ENCODE results near the gene ANAPC2. TPM values are rescaled to one million over a fixed set of nuclear protein-coding genes. Genes with fewer than 3 reads are reported as not detected.

The ANAPC2 gene
- total RNA-seq, 1 experiment from 2014 or later: 46.0 TPM

- H3K27ac ChIP-seq (ENCODE audit: low read length): peak overlapping the region; percentile 74
- H3K9me3 ChIP-seq (ENCODE audit: control insufficient read depth, insufficient read depth, low read depth, low read length): no peaks in the 10 kb centered on the region
- CTCF ChIA-PET: no interaction called here
- no peaks in the 10 kb centered on the region for H3K27me3 ChIP-seq (ENCODE audit: control insufficient read depth, insufficient read depth, low read length)
- TF ChIP-seq TCF7L2 (IDR thresholded peaks at IDR 0.05; ENCODE audit: low read depth, low read length) (no peak), POLR2AphosphoS5 (IDR thresholded peaks at IDR 0.05; ENCODE audit: low read depth, low read length) (no peak), SIN3A (IDR thresholded peaks at IDR 0.05; ENCODE audit: borderline replicate concordance, insufficient read depth, low read depth, low read length) (no peak), CTCF (IDR thresholded peaks at IDR 0.05) (no peak)
- TF ChIP-seq, protein P1, sequence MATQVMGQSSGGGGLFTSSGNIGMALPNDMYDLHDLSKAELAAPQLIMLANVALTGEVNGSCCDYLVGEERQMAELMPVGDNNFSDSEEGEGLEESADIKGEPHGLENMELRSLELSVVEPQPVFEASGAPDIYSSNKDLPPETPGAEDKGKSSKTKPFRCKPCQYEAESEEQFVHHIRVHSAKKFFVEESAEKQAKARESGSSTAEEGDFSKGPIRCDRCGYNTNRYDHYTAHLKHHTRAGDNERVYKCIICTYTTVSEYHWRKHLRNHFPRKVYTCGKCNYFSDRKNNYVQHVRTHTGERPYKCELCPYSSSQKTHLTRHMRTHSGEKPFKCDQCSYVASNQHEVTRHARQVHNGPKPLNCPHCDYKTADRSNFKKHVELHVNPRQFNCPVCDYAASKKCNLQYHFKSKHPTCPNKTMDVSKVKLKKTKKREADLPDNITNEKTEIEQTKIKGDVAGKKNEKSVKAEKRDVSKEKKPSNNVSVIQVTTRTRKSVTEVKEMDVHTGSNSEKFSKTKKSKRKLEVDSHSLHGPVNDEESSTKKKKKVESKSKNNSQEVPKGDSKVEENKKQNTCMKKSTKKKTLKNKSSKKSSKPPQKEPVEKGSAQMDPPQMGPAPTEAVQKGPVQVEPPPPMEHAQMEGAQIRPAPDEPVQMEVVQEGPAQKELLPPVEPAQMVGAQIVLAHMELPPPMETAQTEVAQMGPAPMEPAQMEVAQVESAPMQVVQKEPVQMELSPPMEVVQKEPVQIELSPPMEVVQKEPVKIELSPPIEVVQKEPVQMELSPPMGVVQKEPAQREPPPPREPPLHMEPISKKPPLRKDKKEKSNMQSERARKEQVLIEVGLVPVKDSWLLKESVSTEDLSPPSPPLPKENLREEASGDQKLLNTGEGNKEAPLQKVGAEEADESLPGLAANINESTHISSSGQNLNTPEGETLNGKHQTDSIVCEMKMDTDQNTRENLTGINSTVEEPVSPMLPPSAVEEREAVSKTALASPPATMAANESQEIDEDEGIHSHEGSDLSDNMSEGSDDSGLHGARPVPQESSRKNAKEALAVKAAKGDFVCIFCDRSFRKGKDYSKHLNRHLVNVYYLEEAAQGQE (IDR thresholded peaks at IDR 0.05; ENCODE audit: insufficient read depth in 1 of 2, low read depth in 2 of 2, low read length in 1 of 2): no peak
- peak overlapping the region; percentile 88 to 89 for H3K4me3 ChIP-seq (ENCODE audit: low read depth in 2 of 2, low read length in 2 of 2)
- ATAC-seq (peak; percentile 7), DNase-seq (ENCODE audit: low read depth, low spot score) (no peak)
- in situ Hi-C loops (cut with HindIII; ENCODE audit: low pct_unique_long_range_greater_than_20kb, low sequenced_read_pairs): no loop called here
- intact Hi-C loops (cut with micrococcal nuclease; ENCODE audit: unreplicated experiment): no loop called here
- no TSS peak for BruUV-seq (replicated peaks)
- POLR2A ChIA-PET: no interaction called here
- H3K36me3 ChIP-seq (ENCODE audit: control insufficient read depth, insufficient read depth, low read length): no peaks in the 10 kb centered on the region; the same call in 1 of the 2 replicates
- H3K4me1 ChIP-seq (ENCODE audit: control insufficient read depth, insufficient read depth, low read length): peaks cover 23% of the 10 kb centered on the region
Observed at GRCh38 chr9:137188086-137188489, 272 bp downstream of the ANAPC2 start.

GRCh38 chr9:137187386-137187785, 974 bp downstream of the ANAPC2 start:
- POLR2A ChIA-PET: no interaction called here
- TF ChIP-seq POLR2AphosphoS5 (IDR thresholded peaks at IDR 0.05; ENCODE audit: low read depth, low read length) (no peak), TCF7L2 (IDR thresholded peaks at IDR 0.05; ENCODE audit: low read depth, low read length) (no peak)
- in situ Hi-C loops (cut with HindIII; ENCODE audit: low pct_unique_long_range_greater_than_20kb, low sequenced_read_pairs): no loop called here

GRCh38 chr9:137186385-137186784, 2.0 kb downstream of the ANAPC2 start:
- intact Hi-C loops (cut with micrococcal nuclease; ENCODE audit: unreplicated experiment) (no loop called here), in situ Hi-C loops (cut with HindIII; ENCODE audit: low pct_unique_long_range_greater_than_20kb, low sequenced_read_pairs) (no loop called here)
- CTCF ChIA-PET: no interaction called here

More at GRCh38 chr9:137187386-137187785, 974 bp downstream of the ANAPC2 start:
- ATAC-seq (no peak), DNase-seq (ENCODE audit: low read depth, low spot score) (no peak)
- no peaks in the 10 kb centered on the region for H3K9me3 ChIP-seq (ENCODE audit: control insufficient read depth, insufficient read depth, low read depth, low read length)
- H3K27ac ChIP-seq (ENCODE audit: low read length): peak overlapping the region; percentile 74
- BruUV-seq (replicated peaks): no TSS peak
- peak overlapping the region; percentile 88 to 89 for H3K4me3 ChIP-seq (ENCODE audit: low read depth in 2 of 2, low read length in 2 of 2)
- H3K27me3 ChIP-seq (ENCODE audit: control insufficient read depth, insufficient read depth, low read length): no peaks in the 10 kb centered on the region
- CTCF ChIA-PET: no interaction called here
- peaks cover 18% of the 10 kb centered on the region for H3K4me1 ChIP-seq (ENCODE audit: control insufficient read depth, insufficient read depth, low read length)
- H3K36me3 ChIP-seq (ENCODE audit: control insufficient read depth, insufficient read depth, low read length): no peaks in the 10 kb centered on the region; the same call in 1 of the 2 replicates
- intact Hi-C loops (cut with micrococcal nuclease; ENCODE audit: unreplicated experiment): no loop called here

More at GRCh38 chr9:137186385-137186784, 2.0 kb downstream of the ANAPC2 start:
- no TSS peak for BruUV-seq (replicated peaks)
- no peaks in the 10 kb centered on the region; the same call in 1 of the 2 replicates for H3K36me3 ChIP-seq (ENCODE audit: control insufficient read depth, insufficient read depth, low read length)
- no peaks in the 10 kb centered on the region for H3K27me3 ChIP-seq (ENCODE audit: control insufficient read depth, insufficient read depth, low read length)
- H3K4me3 ChIP-seq (ENCODE audit: low read depth in 2 of 2, low read length in 2 of 2): peak overlapping the region in 1 of 2 experiments; percentile 88; a peak in 2 of 4 replicates
- POLR2A ChIA-PET: no interaction called here
- no peaks in the 10 kb centered on the region for H3K9me3 ChIP-seq (ENCODE audit: control insufficient read depth, insufficient read depth, low read depth, low read length)
- ATAC-seq (no peak), DNase-seq (ENCODE audit: low read depth, low spot score) (no peak)
- H3K27ac ChIP-seq (ENCODE audit: low read length): no peak overlapping the region
- no peak for TF ChIP-seq CTCF (IDR thresholded peaks at IDR 0.05)
- TF ChIP-seq, protein P1 (IDR thresholded peaks at IDR 0.05; ENCODE audit: insufficient read depth in 1 of 2, low read depth in 2 of 2, low read length in 1 of 2): no peak
- no peak for TF ChIP-seq TCF7L2 (IDR thresholded peaks at IDR 0.05; ENCODE audit: low read depth, low read length)
- TF ChIP-seq SIN3A (IDR thresholded peaks at IDR 0.05; ENCODE audit: borderline replicate concordance, insufficient read depth, low read depth, low read length): no peak
- TF ChIP-seq POLR2AphosphoS5 (IDR thresholded peaks at IDR 0.05; ENCODE audit: low read depth, low read length): no peak
- peaks cover 18% of the 10 kb centered on the region for H3K4me1 ChIP-seq (ENCODE audit: control insufficient read depth, insufficient read depth, low read length)

Data from Panc1 (cell line).